Gastrocnemius medialis (tissue), 4 donors: ENCODE results near the gene CGB7.

ENCODE experiments used
- POLR2A ChIP-seq, 2 donors: fragments of 450-650 bp; IDR thresholded peaks; one replicate each; pipeline ENCODE4 v1.6.1; 2017; ENCODE audit warnings: antibody characterized with exemption in 2 of 2, mild to moderate bottlenecking in 2 of 2, moderate library complexity in 2 of 2
- TF ChIP-seq, protein P1 (sequence below), 5 experiments: fragments of 450-650 bp in 3 of 5; fragments of 200-600 bp in 2 of 5; sonication (generic) in 2 of 5; IDR thresholded peaks in 4 of 5; conservative IDR thresholded peaks in 1 of 5; 1 replicate in 4 of 5; 2 replicates in 1 of 5; pipeline ENCODE4 v1.5.1; 2016 to 2019; ENCODE audit warnings: antibody characterized with exemption in 5 of 5, mild to moderate bottlenecking in 3 of 5, moderate library complexity in 3 of 5

DNA sequence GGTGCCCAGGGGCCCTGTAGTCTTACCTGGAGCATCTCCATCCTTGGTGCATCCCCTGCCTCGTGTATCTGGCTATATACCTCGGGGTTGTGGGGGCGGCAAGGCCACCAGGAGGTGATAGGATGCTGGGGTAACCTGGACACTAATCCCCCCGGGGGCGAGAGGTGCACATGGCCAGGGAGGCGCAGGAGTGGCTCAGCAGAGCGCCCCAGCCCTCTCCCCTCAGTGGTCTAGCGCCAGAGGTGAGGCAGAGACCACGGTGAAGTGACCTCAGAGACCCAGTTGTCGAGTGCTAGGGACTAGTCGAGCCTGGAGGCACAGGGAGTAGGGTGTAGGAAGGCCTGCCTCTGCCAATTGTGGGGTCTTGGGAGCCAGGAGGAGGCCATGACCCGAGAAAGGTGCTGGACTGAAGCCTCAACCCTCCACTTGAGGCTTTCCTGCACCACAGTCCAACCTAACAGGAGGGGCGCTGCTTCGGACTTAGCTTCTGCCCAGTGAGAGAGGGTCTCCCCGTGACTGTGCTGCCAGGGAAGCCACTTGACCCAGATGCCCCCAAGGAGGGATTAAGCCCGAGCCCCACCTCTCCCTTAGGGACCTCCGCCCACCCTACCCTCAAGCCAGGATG is 40.4 kb downstream of the CGB7 start, which contains the start of gene LHB:
- TF ChIP-seq, protein P1, sequence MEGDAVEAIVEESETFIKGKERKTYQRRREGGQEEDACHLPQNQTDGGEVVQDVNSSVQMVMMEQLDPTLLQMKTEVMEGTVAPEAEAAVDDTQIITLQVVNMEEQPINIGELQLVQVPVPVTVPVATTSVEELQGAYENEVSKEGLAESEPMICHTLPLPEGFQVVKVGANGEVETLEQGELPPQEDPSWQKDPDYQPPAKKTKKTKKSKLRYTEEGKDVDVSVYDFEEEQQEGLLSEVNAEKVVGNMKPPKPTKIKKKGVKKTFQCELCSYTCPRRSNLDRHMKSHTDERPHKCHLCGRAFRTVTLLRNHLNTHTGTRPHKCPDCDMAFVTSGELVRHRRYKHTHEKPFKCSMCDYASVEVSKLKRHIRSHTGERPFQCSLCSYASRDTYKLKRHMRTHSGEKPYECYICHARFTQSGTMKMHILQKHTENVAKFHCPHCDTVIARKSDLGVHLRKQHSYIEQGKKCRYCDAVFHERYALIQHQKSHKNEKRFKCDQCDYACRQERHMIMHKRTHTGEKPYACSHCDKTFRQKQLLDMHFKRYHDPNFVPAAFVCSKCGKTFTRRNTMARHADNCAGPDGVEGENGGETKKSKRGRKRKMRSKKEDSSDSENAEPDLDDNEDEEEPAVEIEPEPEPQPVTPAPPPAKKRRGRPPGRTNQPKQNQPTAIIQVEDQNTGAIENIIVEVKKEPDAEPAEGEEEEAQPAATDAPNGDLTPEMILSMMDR (IDR thresholded peaks at IDR 0.05 in 4 of 5, conservative IDR thresholded peaks at IDR 0.05 in 1 of 5), result no peak
- TF ChIP-seq POLR2A (IDR thresholded peaks at IDR 0.05), result no peak
